SH-SY5Y (cell line): ENCODE results near the gene DENND6B.

Experiments used
- GATA2 ChIP-seq: IDR thresholded peaks from 2 replicates; pipeline ENCODE4 v1.6.1; 2011; ENCODE audit warnings: mild to moderate bottlenecking, low read depth, low read length
- GATA3 ChIP-seq: IDR thresholded peaks from 2 replicates; pipeline ENCODE4 v1.6.1; 2011; ENCODE audit warnings: low read depth, mild to moderate bottlenecking, low read length, moderate library complexity

- TF ChIP-seq GATA2, result no peak
- TF ChIP-seq GATA3, result no peak
Measured at GRCh38 chr22:50274771-50275170, 52.0 kb downstream of the DENND6B start.
